WTC11 (cell line): ENCODE measurements around the gene DMRT2.

Experiments used
- ATF2 ChIP-seq: sonication (generic); formaldehyde crosslinking; IDR thresholded peaks from 2 replicates; pipeline ENCODE4 v1.8.1; 2022; ENCODE audit warnings: low read depth, missing genetic modification reagents, borderline replicate concordance
- CTCF ChIP-seq: fragments of 200-600 bp; IDR thresholded peaks from 2 replicates; pipeline ENCODE4 v1.8.0; 2022; ENCODE audit warnings: antibody characterized with exemption
- ETV6 ChIP-seq: sonication (generic); formaldehyde crosslinking; IDR thresholded peaks from 2 replicates; pipeline ENCODE4 v1.8.1; 2022; ENCODE audit warnings: mild to moderate bottlenecking, missing genetic modification reagents
- GTF2I ChIP-seq: fragments of 250-450 bp; sonication (Bioruptor Pico); conservative IDR thresholded peaks from 2 replicates; pipeline ENCODE4 v1.4.0; 2021; ENCODE audit warnings: mild to moderate bottlenecking
- JUN ChIP-seq: sonication (generic); formaldehyde crosslinking; IDR thresholded peaks from 2 replicates; pipeline ENCODE4 v1.8.0; 2023; ENCODE audit warnings: mild to moderate bottlenecking, missing genetic modification reagents
- NFE2L1 ChIP-seq: sonication (generic); formaldehyde crosslinking; IDR thresholded peaks from 2 replicates; pipeline ENCODE4 v1.8.1; 2023; ENCODE audit warnings: missing genetic modification reagents
- NR3C1 ChIP-seq: sonication (generic); formaldehyde crosslinking; conservative IDR thresholded peaks from 2 replicates; pipeline ENCODE4 v1.8.1; 2023; ENCODE audit warnings: low read depth, mild to moderate bottlenecking, missing genetic modification reagents
- SMAD3 ChIP-seq: sonication (generic); formaldehyde crosslinking; IDR thresholded peaks from 2 replicates; pipeline ENCODE4 v1.8.0; 2022; ENCODE audit warnings: missing genetic modification reagents, mild to moderate bottlenecking, borderline replicate concordance
- USF2 ChIP-seq: sonication (generic); formaldehyde crosslinking; IDR thresholded peaks from 2 replicates; pipeline ENCODE4 v1.8.1; 2023; ENCODE audit warnings: mild to moderate bottlenecking, missing genetic modification reagents, moderate library complexity
- ZBTB43 ChIP-seq: sonication (generic); formaldehyde crosslinking; IDR thresholded peaks from 2 replicates; pipeline ENCODE4 v1.8.1; 2023; ENCODE audit warnings: mild to moderate bottlenecking, missing genetic modification reagents
- ZNF121 ChIP-seq: sonication (generic); formaldehyde crosslinking; IDR thresholded peaks from 2 replicates; pipeline ENCODE4 v1.8.0; 2023; ENCODE audit warnings: missing genetic modification reagents
- ZNF219 ChIP-seq: sonication (generic); formaldehyde crosslinking; IDR thresholded peaks from 2 replicates; pipeline ENCODE4 v1.8.0; 2023; ENCODE audit warnings: missing genetic modification reagents, mild to moderate bottlenecking, borderline replicate concordance
- ZNF281 ChIP-seq: sonication (generic); formaldehyde crosslinking; IDR thresholded peaks from 2 replicates; pipeline ENCODE4 v1.8.0; 2023; ENCODE audit warnings: mild to moderate bottlenecking, missing genetic modification reagents

GRCh38 chr9:1048811-1049210 lies 1.3 kb upstream of the DMRT2 start:
- TF ChIP-seq ZNF281 (CRISPR knock-in tag) (no peak), CTCF (no peak), USF2 (CRISPR knock-in tag) (no peak), ZBTB43 (CRISPR knock-in tag) (no peak), ZNF121 (no peak), NFE2L1 (no peak), ETV6 (CRISPR knock-in tag) (no peak), JUN (CRISPR knock-in tag) (no peak), ATF2 (no peak), ZNF219 (CRISPR knock-in tag) (no peak), NR3C1 (no peak), SMAD3 (CRISPR knock-in tag) (no peak), GTF2I (CRISPR knock-in tag) (no peak)
